ENCODE data around the gene PRPF38B. TPM values are rescaled to one million over a fixed set of nuclear protein-coding genes. Genes with fewer than 3 reads are reported as not detected.

PRPF38B gene
- total RNA-seq, 2 experiments from 2014 or later = 50.4 to 52.2 TPM

GRCh38 chr1:108729481-108729880 lies 37.4 kb downstream of the PRPF38B start:
- no peak for DNase-seq
- intact Hi-C loops (cut with micrococcal nuclease) = no loop called here
- CTCF ChIA-PET = interaction anchor here (0.7 to 1.1 kb wide), 2 partner anchors 25 to 86 kb away, joined by 3 read pairs; no protein-coding TSS in a partner anchor
- Mint-ChIP-seq H3K27me3 (ENCODE audit: low read depth) (no peaks in the 10 kb centered on the region), H3K4me1 (ENCODE audit: low read depth) (no peaks in the 10 kb centered on the region), H3K9me3 (no peaks in the 10 kb centered on the region), H3K36me3 (ENCODE audit: low read depth) (no peaks in the 10 kb centered on the region), H3K4me3 (no peak overlapping the region), H3K27ac (no peak overlapping the region)

GRCh38 chr1:108732398-108732797 lies 40.3 kb downstream of the PRPF38B start:
- H3K9me3 Mint-ChIP-seq = no peaks in the 10 kb centered on the region
- H3K36me3 Mint-ChIP-seq (ENCODE audit: low read depth) = no peaks in the 10 kb centered on the region
- H3K4me3 Mint-ChIP-seq = no peak overlapping the region
- no peak overlapping the region for H3K27ac Mint-ChIP-seq
- no peaks in the 10 kb centered on the region for H3K27me3 Mint-ChIP-seq (ENCODE audit: low read depth)
- DNase-seq = no peak
- CTCF ChIA-PET = no interaction called here
- no peaks in the 10 kb centered on the region for H3K4me1 Mint-ChIP-seq (ENCODE audit: low read depth)
- intact Hi-C loops (cut with micrococcal nuclease) = no loop called here

GRCh38 chr1:108734171-108734865 lies 42.2 kb downstream of the PRPF38B start:
- Mint-ChIP-seq H3K9me3 (no peaks in the 10 kb centered on the region), H3K36me3 (ENCODE audit: low read depth) (no peaks in the 10 kb centered on the region), H3K27me3 (ENCODE audit: low read depth) (no peaks in the 10 kb centered on the region), H3K4me3 (no peak overlapping the region), H3K27ac (no peak overlapping the region), H3K4me1 (ENCODE audit: low read depth) (no peaks in the 10 kb centered on the region)
- CTCF ChIA-PET = no interaction called here
- intact Hi-C loops (cut with micrococcal nuclease) = no loop called here
- no peak for DNase-seq

GRCh38 chr1:108742253-108742652 lies 50.1 kb downstream of the PRPF38B start:
- Mint-ChIP-seq H3K4me1 (ENCODE audit: low read depth) (peaks cover 4% of the 10 kb centered on the region), H3K9me3 (no peaks in the 10 kb centered on the region), H3K36me3 (ENCODE audit: low read depth) (peaks cover 2% of the 10 kb centered on the region), H3K27ac (no peak overlapping the region), H3K27me3 (ENCODE audit: low read depth) (no peaks in the 10 kb centered on the region), H3K4me3 (no peak overlapping the region)
- no peak for DNase-seq
- intact Hi-C loops (cut with micrococcal nuclease) = no loop called here
- CTCF ChIA-PET = no interaction called here

- CTCF ChIA-PET = no interaction called here
- Mint-ChIP-seq H3K36me3 (ENCODE audit: low read depth) (peaks cover 2% of the 10 kb centered on the region), H3K4me3 (peak overlapping the region; percentile 94), H3K27me3 (ENCODE audit: low read depth) (no peaks in the 10 kb centered on the region), H3K4me1 (ENCODE audit: low read depth) (peaks cover 27% of the 10 kb centered on the region), H3K27ac (peak overlapping the region; percentile 92), H3K9me3 (no peaks in the 10 kb centered on the region)
- DNase-seq = no peak
- intact Hi-C loops (cut with micrococcal nuclease) = loop anchor here (1.0 to 5.0 kb wide), 13 partner anchors 19 to 1286 kb away; partner anchors contain the start of genes CLCC1, GPSM2, HENMT1 and PRPF38B
Observed at GRCh38 chr1:108745980-108746381, 53.9 kb downstream of the PRPF38B start.

GRCh38 chr1:108746382-108747170 lies 54.5 kb downstream of the PRPF38B start, which contains the start of gene STXBP3:
Gene STXBP3 (plus strand): TSS chr1:108746674. CDS start chr1:108746738, 64 bp downstream.
- peak within 1 kb of the TSS; percentile 92 for H3K27ac Mint-ChIP-seq
- H3K4me1 Mint-ChIP-seq (ENCODE audit: low read depth) = peaks cover 28% of the 10 kb centered on the region
- no peaks in the 10 kb centered on the region for H3K9me3 Mint-ChIP-seq
- H3K4me3 Mint-ChIP-seq = peak within 1 kb of the TSS; percentile 94
- CTCF ChIA-PET = no interaction called here
- H3K36me3 Mint-ChIP-seq (ENCODE audit: low read depth) = peaks cover 2% of the 10 kb centered on the region
- intact Hi-C loops (cut with micrococcal nuclease) = loop anchor here (1.0 to 5.0 kb wide), 14 partner anchors 20 to 1286 kb away; partner anchors contain the start of genes CLCC1, GPSM2, HENMT1 and PRPF38B
- no peaks in the 10 kb centered on the region for H3K27me3 Mint-ChIP-seq (ENCODE audit: low read depth)
- peak; percentile 100 for DNase-seq

- H3K4me1 Mint-ChIP-seq (ENCODE audit: low read depth) = peaks cover 28% of the 10 kb centered on the region
- H3K27ac Mint-ChIP-seq = peak overlapping the region; percentile 87
- no peaks in the 10 kb centered on the region for H3K9me3 Mint-ChIP-seq
- no peaks in the 10 kb centered on the region for H3K27me3 Mint-ChIP-seq (ENCODE audit: low read depth)
- intact Hi-C loops (cut with micrococcal nuclease) = loop anchor here (1.0 to 5.0 kb wide), 4 partner anchors 21 to 1285 kb away; partner anchors contain the start of genes STRIP1 and TMEM167B
- H3K36me3 Mint-ChIP-seq (ENCODE audit: low read depth) = peaks cover 2% of the 10 kb centered on the region
- H3K4me3 Mint-ChIP-seq = peak overlapping the region; percentile 94
- DNase-seq = peak; percentile 48
- CTCF ChIA-PET = interaction anchor here (0.9 kb wide), 1 partner anchor 15 kb away, joined by 4 read pairs; no protein-coding TSS in a partner anchor
Observed at GRCh38 chr1:108747171-108747850, 55.2 kb downstream of the PRPF38B start.

- Mint-ChIP-seq H3K9me3 (no peaks in the 10 kb centered on the region), H3K4me3 (peak overlapping the region; percentile 8), H3K36me3 (ENCODE audit: low read depth) (peaks cover 2% of the 10 kb centered on the region), H3K27ac (no peak overlapping the region), H3K27me3 (ENCODE audit: low read depth) (no peaks in the 10 kb centered on the region), H3K4me1 (ENCODE audit: low read depth) (peaks cover 31% of the 10 kb centered on the region)
- DNase-seq = no peak
- intact Hi-C loops (cut with micrococcal nuclease) = loop anchor here (1.0 to 5.0 kb wide), 4 partner anchors 21 to 1284 kb away; partner anchors contain the start of genes STRIP1 and TMEM167B
- CTCF ChIA-PET = interaction anchor here (0.9 kb wide), 1 partner anchor 15 kb away, joined by 4 read pairs; no protein-coding TSS in a partner anchor
Observed at GRCh38 chr1:108747898-108748297, 55.8 kb downstream of the PRPF38B start.

- CTCF ChIA-PET = interaction anchor here (0.7 kb wide), 1 partner anchor 9 kb away, joined by 4 read pairs; no protein-coding TSS in a partner anchor
- Mint-ChIP-seq H3K4me3 (no peak overlapping the region), H3K36me3 (ENCODE audit: low read depth) (peaks cover 2% of the 10 kb centered on the region)
Observed at GRCh38 chr1:108749081-108749480, 57.0 kb downstream of the PRPF38B start.

GRCh38 chr1:108750476-108751181 lies 58.5 kb downstream of the PRPF38B start:
- H3K27ac Mint-ChIP-seq = no peak overlapping the region
- CTCF ChIA-PET = no interaction called here
- H3K9me3 Mint-ChIP-seq = no peaks in the 10 kb centered on the region
- peaks cover 7% of the 10 kb centered on the region for H3K36me3 Mint-ChIP-seq (ENCODE audit: low read depth)
- no peak for DNase-seq
- H3K4me1 Mint-ChIP-seq (ENCODE audit: low read depth) = peaks cover 33% of the 10 kb centered on the region
- no peak overlapping the region for H3K4me3 Mint-ChIP-seq
- H3K27me3 Mint-ChIP-seq (ENCODE audit: low read depth) = no peaks in the 10 kb centered on the region
- intact Hi-C loops (cut with micrococcal nuclease) = no loop called here

More at GRCh38 chr1:108749081-108749480, 57.0 kb downstream of the PRPF38B start:
- Mint-ChIP-seq H3K4me1 (ENCODE audit: low read depth) (peaks cover 31% of the 10 kb centered on the region), H3K9me3 (no peaks in the 10 kb centered on the region), H3K27me3 (ENCODE audit: low read depth) (no peaks in the 10 kb centered on the region), H3K27ac (no peak overlapping the region)
- intact Hi-C loops (cut with micrococcal nuclease) = loop anchor here (5.0 kb wide), 2 partner anchors 343 to 1283 kb away; partner anchors contain the start of genes STRIP1 and TMEM167B
- DNase-seq = no peak
